DOHH2 (cell line): ENCODE data around the gene PPM1H.

Experiments used
- EZH2phosphoT487 ChIP-seq: fragments of 200-600 bp; sonication (generic); IDR thresholded peaks from 2 replicates; pipeline ENCODE4 v1.6.1; 2017; ENCODE audit warnings: borderline replicate concordance, mild to moderate bottlenecking, antibody characterized with exemption, low read length, moderate library complexity, mixed read lengths
- TF ChIP-seq, protein P1 (sequence below): fragments of 200-600 bp; sonication (generic); IDR thresholded peaks from one replicate; pipeline ENCODE4 v1.5.1; 2014; ENCODE audit warnings: antibody characterized with exemption, mild to moderate bottlenecking, low read depth, low read length; ENCODE audit not compliant: poor library complexity, severe bottlenecking

DNA sequence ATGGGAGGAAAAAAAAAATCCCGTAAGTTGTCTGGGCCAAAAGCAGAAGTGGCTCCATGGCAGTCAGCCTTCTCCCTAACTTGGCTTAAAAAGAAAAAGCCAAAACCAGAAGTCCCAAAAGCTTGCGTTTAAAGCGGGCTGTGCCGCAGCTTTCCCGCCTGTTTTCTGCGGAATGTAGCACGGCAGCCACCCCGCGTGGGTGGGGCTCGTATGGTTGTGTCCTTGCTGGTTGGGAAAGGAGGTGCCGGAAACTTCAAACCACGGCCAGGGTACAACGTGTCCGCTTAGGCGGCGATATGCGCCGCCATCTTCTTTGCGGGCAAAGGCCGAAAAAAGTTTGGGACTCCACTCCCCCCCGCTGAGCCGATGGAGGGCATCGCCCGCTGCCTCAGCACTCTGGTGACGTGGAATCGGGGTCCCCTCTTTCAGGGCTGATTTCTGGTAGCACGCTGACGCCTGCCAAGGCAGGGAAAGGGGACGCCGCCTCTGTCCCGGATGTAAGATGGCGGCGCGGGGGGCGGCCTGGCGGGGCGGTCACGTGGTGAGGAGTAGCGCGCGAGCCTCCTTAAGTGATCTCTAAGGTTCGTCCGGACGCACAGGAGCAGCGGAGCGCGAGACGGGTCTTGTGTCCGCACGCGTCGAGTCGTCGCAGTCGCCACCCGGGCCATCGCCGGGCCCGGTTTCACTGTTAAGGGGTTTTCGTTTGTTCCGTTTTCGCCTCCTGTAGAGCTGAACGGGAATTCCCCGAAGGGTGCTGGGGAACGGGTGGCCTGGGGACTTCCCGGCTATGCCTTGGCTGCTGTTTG lies 332.5 kb downstream of the PPM1H start:
- TF ChIP-seq, protein P1, sequence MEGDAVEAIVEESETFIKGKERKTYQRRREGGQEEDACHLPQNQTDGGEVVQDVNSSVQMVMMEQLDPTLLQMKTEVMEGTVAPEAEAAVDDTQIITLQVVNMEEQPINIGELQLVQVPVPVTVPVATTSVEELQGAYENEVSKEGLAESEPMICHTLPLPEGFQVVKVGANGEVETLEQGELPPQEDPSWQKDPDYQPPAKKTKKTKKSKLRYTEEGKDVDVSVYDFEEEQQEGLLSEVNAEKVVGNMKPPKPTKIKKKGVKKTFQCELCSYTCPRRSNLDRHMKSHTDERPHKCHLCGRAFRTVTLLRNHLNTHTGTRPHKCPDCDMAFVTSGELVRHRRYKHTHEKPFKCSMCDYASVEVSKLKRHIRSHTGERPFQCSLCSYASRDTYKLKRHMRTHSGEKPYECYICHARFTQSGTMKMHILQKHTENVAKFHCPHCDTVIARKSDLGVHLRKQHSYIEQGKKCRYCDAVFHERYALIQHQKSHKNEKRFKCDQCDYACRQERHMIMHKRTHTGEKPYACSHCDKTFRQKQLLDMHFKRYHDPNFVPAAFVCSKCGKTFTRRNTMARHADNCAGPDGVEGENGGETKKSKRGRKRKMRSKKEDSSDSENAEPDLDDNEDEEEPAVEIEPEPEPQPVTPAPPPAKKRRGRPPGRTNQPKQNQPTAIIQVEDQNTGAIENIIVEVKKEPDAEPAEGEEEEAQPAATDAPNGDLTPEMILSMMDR = no peak
- TF ChIP-seq EZH2phosphoT487 = no peak
